Stimulated activated CD8-positive, alpha-beta memory T cell treated with anti-CD3 and anti-CD28 coated beads, Interleukin-15, amount 100 ng/mL, for 48 hours (primary cell): Measurements from ENCODE around the gene ATP6V0B.

Experiments used
- DNase-seq, 2 donors: peaks; one replicate each; pipeline ENCODE4 v3.0.0-alpha.2; 2020; ENCODE audit warnings: low read depth in 2 of 2

Gene ATP6V0B

GRCh38 chr1:43946236-43947060, 28.3 kb upstream of the ATP6V0B start, which contains the start of gene IPO13:
TSS of gene IPO13 (plus strand) at chr1:43946950. CDS start at chr1:43947601, 651 bp downstream.
- peak; percentile 94 to 95 for DNase-seq

DNA sequence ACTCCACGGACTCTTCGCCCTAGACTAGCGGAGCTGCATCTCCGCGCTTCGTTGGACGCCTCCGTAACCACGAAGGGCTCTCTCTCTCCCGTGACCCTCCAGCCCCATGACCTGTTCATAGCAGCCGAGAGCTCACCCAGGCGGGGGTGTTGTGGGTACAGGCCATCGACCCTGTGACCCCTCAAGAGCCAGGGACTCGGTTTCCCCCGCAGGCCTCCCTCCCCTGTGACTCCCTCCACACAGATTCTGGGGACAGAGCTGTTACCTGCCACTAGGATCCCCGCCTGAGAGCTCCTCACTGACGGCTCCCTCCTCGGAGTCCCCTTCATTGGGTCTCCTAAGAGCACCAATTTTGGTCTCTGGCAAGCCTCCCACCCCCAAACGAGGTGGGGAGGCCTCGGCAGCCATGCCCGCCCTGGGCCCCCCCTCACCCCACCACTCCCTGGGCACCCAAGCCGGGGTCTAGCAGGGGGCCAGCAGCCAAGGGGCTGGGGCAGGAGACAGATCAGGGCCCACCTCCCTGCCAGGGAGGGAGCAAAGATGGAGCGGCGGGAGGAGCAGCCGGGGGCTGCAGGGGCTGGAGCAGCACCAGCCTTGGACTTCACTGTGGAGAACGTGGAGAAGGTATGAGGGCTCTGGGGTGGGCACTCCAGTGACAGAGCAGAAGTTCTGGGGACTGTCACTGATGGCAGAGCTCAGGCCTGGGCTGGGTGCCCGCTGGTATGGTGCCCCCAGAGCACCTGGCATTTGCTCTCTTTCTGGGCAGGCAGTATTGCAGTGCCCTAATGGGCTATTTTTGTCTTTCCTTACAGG, 27.5 kb upstream of the ATP6V0B start:
- no peak for DNase-seq

- DNase-seq = no peak
Observed at GRCh38 chr1:43947874-43948437, 26.8 kb upstream of the ATP6V0B start.

DNA sequence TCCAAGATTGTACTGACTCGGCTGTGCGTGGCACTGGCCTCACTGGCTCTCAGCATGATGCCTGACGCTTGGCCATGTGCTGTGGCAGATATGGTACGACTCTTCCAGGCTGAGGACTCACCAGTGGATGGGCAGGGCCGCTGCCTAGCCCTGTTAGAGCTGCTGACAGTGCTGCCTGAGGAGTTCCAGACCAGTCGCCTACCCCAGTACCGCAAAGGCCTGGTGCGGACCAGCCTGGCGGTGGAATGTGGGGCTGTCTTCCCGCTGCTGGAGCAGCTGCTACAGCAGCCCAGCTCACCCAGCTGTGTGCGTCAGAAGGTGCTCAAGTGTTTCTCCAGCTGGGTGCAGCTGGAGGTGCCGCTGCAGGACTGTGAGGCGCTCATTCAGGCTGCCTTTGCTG, 25.1 kb upstream of the ATP6V0B start:
- no peak for DNase-seq

GRCh38 chr1:43951021-43951985, 23.5 kb upstream of the ATP6V0B start:
- no peak for DNase-seq

GRCh38 chr1:43952731-43953346, 21.9 kb upstream of the ATP6V0B start:
- no peak for DNase-seq

DNA sequence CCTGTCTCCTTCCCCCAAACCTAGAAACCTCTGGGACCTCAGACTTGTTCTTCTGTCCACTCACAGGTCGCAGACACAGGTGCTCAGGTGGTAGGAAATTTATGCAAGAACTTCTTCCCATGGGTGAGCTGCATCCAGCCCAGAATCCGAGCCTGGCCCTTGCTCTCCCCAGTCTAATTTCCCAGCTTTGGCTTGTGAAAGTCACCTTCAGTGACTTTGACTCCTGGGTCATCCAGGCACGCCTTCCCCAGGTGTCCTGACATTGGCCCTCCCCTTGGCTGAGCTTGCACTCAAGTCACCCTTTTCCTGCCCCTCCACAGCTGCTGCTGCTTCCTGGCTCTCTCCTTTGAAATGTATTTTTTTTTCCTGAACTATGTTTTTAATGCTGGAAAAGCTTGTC, 21.4 kb upstream of the ATP6V0B start:
- DNase-seq = no peak

DNA sequence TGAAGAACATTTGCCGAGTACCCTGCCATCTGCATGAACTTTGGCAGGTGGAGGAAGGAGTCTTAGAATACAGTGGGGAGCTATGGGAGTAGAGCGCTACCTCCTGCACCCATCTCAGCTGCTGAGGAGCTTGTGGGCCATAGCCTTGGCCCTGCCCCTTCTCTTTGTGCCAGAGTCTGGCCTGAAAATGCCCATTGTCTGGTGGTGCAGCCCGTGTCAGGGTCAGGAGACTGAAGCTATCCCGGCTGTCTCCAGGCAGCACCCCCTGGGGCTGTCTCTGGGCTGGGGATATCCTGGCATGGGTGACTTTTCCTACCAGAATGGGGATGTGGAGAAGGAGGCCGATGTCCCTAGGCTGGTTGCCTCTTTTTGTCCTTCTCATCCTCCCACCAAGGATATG, 20.7 kb upstream of the ATP6V0B start:
- no peak for DNase-seq

DNA sequence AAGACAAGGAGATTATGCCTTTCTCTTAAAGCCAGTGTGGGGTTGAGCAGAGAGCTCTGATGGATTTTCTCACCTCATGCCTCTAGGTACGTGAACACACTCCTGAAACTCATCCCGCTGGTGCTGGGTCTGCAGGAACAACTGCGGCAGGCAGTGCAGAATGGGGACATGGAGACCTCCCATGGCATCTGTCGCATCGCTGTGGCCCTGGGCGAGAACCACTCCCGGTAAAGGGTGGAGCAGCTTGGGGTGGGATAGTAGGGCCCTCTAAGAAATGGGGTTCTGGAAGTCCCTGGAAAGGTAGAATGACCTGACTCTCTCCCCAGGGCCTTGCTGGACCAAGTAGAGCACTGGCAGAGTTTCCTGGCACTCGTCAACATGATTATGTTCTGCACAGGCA, 18.5 kb upstream of the ATP6V0B start:
- no peak for DNase-seq

DNA sequence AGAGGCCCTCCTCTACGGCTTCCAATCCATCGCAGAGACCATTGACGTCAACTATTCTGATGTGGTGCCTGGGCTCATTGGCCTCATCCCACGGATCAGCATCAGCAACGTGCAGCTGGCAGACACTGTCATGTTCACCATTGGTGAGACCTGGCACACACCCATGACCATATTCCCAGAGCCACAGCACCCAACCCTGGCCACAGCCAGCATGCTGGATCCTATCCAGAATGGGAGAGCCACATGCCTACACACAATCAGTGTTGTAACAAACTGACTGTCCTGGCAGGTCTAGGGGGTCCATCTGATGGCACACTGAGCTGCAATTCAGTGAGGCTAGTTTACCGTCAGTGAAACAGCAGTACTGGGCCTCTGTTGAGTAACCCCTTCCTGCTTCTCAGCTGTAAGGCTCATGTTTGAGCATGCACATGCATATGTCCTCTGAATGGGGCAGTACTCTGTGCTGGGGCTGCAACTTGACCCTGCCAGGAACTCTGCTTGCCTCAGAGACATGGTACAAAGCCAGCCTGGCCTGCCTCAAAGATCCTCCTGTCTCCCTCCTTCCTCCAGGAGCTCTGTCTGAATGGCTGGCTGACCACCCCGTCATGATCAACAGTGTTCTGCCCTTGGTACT, 17.2 kb upstream of the ATP6V0B start:
- no peak for DNase-seq

GRCh38 chr1:43958351-43959255, 16.2 kb upstream of the ATP6V0B start:
- DNase-seq = no peak

- DNase-seq = no peak
Observed at GRCh38 chr1:43960798-43961197, 14.0 kb upstream of the ATP6V0B start.

- no peak for DNase-seq
Observed at GRCh38 chr1:43961692-43962091, 13.1 kb upstream of the ATP6V0B start.

DNA sequence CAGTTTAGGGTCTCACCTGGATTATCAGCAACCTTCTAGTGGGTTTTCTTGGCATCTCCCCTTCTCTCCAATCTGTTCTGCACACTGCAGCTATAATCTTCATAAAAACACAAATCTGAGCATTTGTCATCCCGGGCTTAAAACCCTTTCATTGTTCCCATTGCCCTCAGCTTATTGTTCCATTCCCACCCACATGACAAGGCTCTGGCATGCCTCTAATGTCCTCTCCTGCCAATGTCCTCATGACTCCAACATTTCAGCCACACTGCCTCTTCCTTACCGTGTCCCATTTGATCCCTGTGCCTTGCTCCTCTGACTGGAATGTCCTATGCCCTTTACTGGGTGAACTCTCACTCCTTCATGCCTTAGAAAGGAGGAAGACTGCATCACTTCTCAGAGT, 12.4 kb upstream of the ATP6V0B start:
- no peak for DNase-seq

- no peak for DNase-seq
Observed at GRCh38 chr1:43963006-43963405, 11.8 kb upstream of the ATP6V0B start.

DNA sequence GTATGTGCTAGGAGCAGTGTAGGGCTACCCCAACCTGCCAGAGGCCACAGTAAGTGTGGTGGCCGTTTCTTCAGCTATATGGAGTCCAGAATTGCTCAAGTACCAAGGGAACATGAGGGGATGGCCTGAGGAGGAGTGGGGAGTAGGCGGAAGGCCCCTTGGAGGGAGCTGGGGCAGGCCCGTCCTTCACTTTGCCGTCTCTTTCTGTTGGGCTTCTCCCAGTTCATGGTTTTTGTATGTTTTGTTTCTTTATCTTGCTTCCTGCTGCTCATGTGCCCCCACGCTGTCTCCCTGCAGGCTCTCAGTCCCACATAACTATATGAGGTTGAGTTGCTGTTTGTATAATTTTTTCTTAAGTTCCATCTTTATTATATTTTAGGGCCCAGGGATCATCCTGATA, 10.9 kb upstream of the ATP6V0B start:
- DNase-seq = no peak

GRCh38 chr1:43965316-43965715, 9.4 kb upstream of the ATP6V0B start:
- no peak for DNase-seq

- no peak for DNase-seq
Observed at GRCh38 chr1:43968348-43968948, 6.3 kb upstream of the ATP6V0B start.

DNA sequence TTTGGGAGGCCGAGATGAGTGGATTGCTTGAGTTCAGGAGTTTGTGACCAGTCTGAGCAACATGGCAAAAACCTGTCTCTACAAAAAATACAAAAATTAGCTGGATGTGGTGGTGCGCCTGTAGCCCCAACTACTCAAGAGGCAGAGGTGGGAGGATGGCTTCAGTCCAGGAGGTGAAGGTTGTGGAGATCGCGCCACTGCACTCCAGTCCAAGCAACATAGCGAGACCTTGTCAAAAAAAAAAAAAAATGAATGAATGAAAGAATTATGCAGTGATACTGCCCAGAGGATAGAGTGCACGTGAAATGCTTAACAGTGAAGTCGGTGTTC, 5.4 kb upstream of the ATP6V0B start:
- no peak for DNase-seq
